ENCODE results near the gene WWTR1. TPM values are rescaled to one million over a fixed set of nuclear protein-coding genes. Genes with fewer than 3 reads are reported as not detected.

The WWTR1 gene
- polyA plus RNA-seq, 1 experiment: 119 TPM

- TF ChIP-seq CTCF (IDR thresholded peaks at IDR 0.05; ENCODE audit: insufficient read depth, low read depth, low read length): no peak
- ChIA-PET CTCF (interaction anchor here (1.1 to 1.5 kb wide), 2 partner anchors 58 to 219 kb away, joined by 3 to 4 read pairs; no protein-coding TSS in a partner anchor), POLR2A (no interaction called here)
- no peaks in the 10 kb centered on the region for H3K36me3 ChIP-seq (ENCODE audit: control insufficient read depth, insufficient read depth, low read length)
- no peak overlapping the region for H3K4me3 ChIP-seq (ENCODE audit: low read depth, low read length)
- DNase-seq (ENCODE audit: low read depth): no peak
- H3K27me3 ChIP-seq (ENCODE audit: control insufficient read depth, insufficient read depth, low read length): no peaks in the 10 kb centered on the region
These were observed 68.9 kb downstream of the WWTR1 start for GRCh38 chr3:149588909-149589308.

- no peak for TF ChIP-seq CTCF (IDR thresholded peaks at IDR 0.05; ENCODE audit: insufficient read depth, low read depth, low read length)
- ChIA-PET POLR2A (no interaction called here), CTCF (interaction anchor here (0.9 to 1.8 kb wide), 6 partner anchors 12 to 57 kb away, joined by 3 to 9 read pairs (median 3); no protein-coding TSS in a partner anchor)
- Histone ChIP-seq H3K27me3 (ENCODE audit: control insufficient read depth, insufficient read depth, low read length) (no peaks in the 10 kb centered on the region), H3K4me3 (ENCODE audit: low read depth, low read length) (no peak overlapping the region), H3K36me3 (ENCODE audit: control insufficient read depth, insufficient read depth, low read length) (no peaks in the 10 kb centered on the region)
- no peak for DNase-seq (ENCODE audit: low read depth)
These were observed 70.4 kb downstream of the WWTR1 start for GRCh38 chr3:149587383-149587782.

- ChIA-PET POLR2A (no interaction called here), CTCF (interaction anchor here (0.9 to 1.8 kb wide), 4 partner anchors 11 to 52 kb away, joined by 3 to 9 read pairs (median 3); no protein-coding TSS in a partner anchor)
- DNase-seq (ENCODE audit: low read depth): no peak
- Histone ChIP-seq H3K36me3 (ENCODE audit: control insufficient read depth, insufficient read depth, low read length) (no peaks in the 10 kb centered on the region), H3K27me3 (ENCODE audit: control insufficient read depth, insufficient read depth, low read length) (no peaks in the 10 kb centered on the region), H3K4me3 (ENCODE audit: low read depth, low read length) (no peak overlapping the region)
- TF ChIP-seq CTCF (IDR thresholded peaks at IDR 0.05; ENCODE audit: insufficient read depth, low read depth, low read length): no peak
These were observed 71.0 kb downstream of the WWTR1 start for GRCh38 chr3:149586871-149587270.

GRCh38 chr3:149585401-149585726 is 72.5 kb downstream of the WWTR1 start:
- no peaks in the 10 kb centered on the region for H3K36me3 ChIP-seq (ENCODE audit: control insufficient read depth, insufficient read depth, low read length)
- TF ChIP-seq CTCF (IDR thresholded peaks at IDR 0.05; ENCODE audit: insufficient read depth, low read depth, low read length): no peak
- ChIA-PET POLR2A (interaction anchor here (0.5 kb wide), 1 partner anchor 1348 kb away, joined by 3 read pairs; no protein-coding TSS in a partner anchor), CTCF (interaction anchor here (0.6 to 1.1 kb wide), 3 partner anchors 9 to 120 kb away, joined by 3 to 4 read pairs (median 3); no protein-coding TSS in a partner anchor)
- no peak overlapping the region for H3K4me3 ChIP-seq (ENCODE audit: low read depth, low read length)
- no peaks in the 10 kb centered on the region for H3K27me3 ChIP-seq (ENCODE audit: control insufficient read depth, insufficient read depth, low read length)
- DNase-seq (ENCODE audit: low read depth): no peak

- CTCF ChIA-PET: interaction anchor here (1.2 kb wide), 1 partner anchor 8 kb away, joined by 3 read pairs; no protein-coding TSS in a partner anchor
- no peaks in the 10 kb centered on the region for H3K27me3 ChIP-seq (ENCODE audit: control insufficient read depth, insufficient read depth, low read length)
- TF ChIP-seq CTCF (IDR thresholded peaks at IDR 0.05; ENCODE audit: insufficient read depth, low read depth, low read length): no peak
- no peaks in the 10 kb centered on the region for H3K36me3 ChIP-seq (ENCODE audit: control insufficient read depth, insufficient read depth, low read length)
- H3K4me3 ChIP-seq (ENCODE audit: low read depth, low read length): no peak overlapping the region
- POLR2A ChIA-PET: no interaction called here
- no peak for DNase-seq (ENCODE audit: low read depth)
These were observed 73.7 kb downstream of the WWTR1 start for GRCh38 chr3:149583921-149584635.
